CD4-positive, alpha-beta T cell treated with Interleukin-2 at 100 ng/mL for 4 hours (primary cell): Measurements from ENCODE around the gene DDX4.
A peak's percentile ranks its signal among the peaks of the same experiment; 100 is the strongest.
"Not testable (repeated sequence)": the region's sequence is repeated elsewhere in the genome, so short reads cannot be mapped to it uniquely, and the experiment has no call there.

Experiments used
- DNase-seq: peaks from one replicate; pipeline ENCODE4 v3.0.0-alpha.2; 2020; ENCODE audit warnings: low spot score

Gene DDX4

GRCh38 chr5:55737793-55738192, at the start of gene DDX4:
DDX4 (plus strand) TSS chr5:55738061; CDS start chr5:55738964, 903 bp downstream.
- no peak for DNase-seq

DNA sequence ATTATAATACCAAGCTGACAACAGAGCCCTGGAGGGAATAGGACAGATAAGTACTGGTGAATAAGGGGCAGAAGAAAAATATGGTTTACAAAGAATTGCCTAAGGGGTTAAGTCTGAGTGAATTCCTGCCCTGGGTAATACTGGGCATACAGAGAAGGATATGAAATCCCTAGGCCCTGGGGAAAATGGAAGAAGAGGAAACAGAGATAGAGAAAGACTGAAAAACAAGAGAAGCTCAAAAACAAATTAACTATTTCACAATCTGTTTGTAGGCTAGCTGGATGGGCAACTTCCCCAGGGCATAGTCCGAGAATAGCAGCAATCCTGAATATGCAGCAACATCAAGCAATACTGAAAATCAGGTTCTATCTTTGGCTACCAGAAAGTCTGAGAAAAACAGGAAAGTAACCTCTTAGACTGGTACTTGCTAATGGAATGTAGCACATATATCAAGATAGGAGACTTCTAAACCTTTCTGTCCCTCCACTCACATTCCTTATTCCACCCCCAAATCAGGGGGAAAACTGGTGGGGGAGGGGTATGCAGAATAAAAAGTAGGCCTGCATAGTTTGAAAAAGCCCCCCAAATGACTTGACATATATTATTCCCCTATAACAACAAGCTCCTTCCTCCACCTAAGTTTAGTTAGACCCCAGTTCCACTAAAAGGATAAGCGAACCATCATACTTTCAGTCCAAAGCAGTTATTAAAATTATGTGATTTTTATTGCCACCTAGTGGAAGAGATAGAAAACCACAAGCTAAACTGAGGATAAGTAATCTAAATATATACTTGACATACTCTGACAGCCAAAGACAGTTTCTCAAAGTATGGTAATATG, 46.4 kb upstream of the DDX4 start:
- peak; percentile 46 for DNase-seq

- no peak for DNase-seq
Observed at GRCh38 chr5:55692106-55692417, 45.8 kb upstream of the DDX4 start.

DNA sequence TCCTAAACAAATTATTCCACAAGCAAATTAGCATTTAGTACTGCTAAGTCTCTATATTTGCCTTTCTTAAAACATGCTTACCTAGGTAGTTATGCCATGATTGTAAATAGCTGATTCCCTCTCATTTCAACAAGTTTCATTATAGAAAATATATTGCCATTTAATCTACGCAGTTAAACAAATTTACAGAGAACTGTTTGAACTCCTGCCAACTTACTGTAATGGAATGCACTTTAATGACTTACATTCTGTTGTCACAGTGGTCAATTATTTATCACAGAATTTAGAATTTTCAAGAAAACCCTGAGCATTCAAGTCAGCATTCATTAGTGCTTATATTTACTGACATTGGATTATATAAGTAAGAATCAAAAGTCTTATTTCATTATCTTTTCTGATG, 45.4 kb upstream of the DDX4 start:
- DNase-seq = no peak

- no peak for DNase-seq
Observed at GRCh38 chr5:55694152-55694830, 43.6 kb upstream of the DDX4 start.

- not testable (repeated sequence) for DNase-seq
Observed at GRCh38 chr5:55696704-55697103, 41.2 kb upstream of the DDX4 start.

- DNase-seq = no peak
Observed at GRCh38 chr5:55699041-55699688, 38.7 kb upstream of the DDX4 start.

GRCh38 chr5:55700745-55701144, 37.1 kb upstream of the DDX4 start:
- no peak for DNase-seq

DNA sequence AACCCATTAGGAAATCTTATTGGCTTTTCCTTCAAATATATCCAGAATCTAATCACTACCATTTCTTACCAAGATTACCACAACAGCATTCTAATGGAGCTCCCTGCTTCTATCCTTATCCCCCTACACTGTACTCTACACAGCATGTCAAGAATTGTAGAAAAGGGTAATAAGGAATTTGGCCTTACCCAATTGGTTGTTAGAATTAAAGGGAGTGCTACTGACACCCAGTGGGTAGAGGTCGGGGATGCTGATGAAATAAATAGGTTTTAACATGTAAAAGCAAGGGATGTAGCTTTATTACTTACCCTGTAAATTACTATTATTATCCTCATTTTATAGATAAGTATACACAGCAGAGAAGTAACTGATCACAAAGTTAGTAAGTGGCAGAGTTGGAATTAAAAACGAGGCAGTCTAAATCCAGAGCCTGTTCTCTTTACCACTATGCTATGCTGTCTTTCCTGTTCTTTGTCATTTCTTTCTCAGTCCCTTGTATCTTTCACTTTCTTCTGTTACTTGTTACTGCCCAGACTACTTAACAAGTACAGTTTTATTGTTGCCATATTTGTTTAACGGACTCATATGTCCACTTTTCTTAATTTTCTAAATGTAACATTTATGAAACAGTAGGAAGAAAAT, 36.3 kb upstream of the DDX4 start:
- DNase-seq = no peak

- DNase-seq = no peak
Observed at GRCh38 chr5:55702598-55703345, 35.1 kb upstream of the DDX4 start.

GRCh38 chr5:55706230-55706629, 31.6 kb upstream of the DDX4 start:
- DNase-seq = no peak

DNA sequence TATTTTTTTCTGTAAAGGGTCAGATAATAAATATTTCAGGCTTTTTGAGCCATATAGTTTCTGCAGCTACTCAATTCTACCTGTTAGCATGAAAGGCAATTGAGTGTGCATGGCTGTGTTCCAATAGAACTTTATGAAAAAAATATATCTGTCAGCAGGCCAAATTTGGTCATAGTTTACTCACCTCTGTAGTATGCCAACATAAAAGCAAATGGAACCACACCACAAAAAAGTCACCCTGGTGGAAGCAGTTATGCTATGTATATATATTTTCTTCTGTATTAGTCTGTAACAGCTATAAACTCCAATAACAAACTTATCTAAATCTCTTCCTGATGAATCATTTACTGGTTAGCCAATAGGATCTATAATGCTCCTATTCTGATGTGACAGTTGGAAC, 29.1 kb upstream of the DDX4 start:
- no peak for DNase-seq

GRCh38 chr5:55711507-55712022, 26.3 kb upstream of the DDX4 start:
- DNase-seq = no peak

- DNase-seq = peak; percentile 91
Observed at GRCh38 chr5:55712023-55712859, 25.6 kb upstream of the DDX4 start, which contains the start of gene SLC38A9. SLC38A9 (minus strand) TSS chr5:55712324; CDS start chr5:55697958, 14,366 bp downstream.

GRCh38 chr5:55713871-55714270, 24.0 kb upstream of the DDX4 start:
- no peak for DNase-seq

DNA sequence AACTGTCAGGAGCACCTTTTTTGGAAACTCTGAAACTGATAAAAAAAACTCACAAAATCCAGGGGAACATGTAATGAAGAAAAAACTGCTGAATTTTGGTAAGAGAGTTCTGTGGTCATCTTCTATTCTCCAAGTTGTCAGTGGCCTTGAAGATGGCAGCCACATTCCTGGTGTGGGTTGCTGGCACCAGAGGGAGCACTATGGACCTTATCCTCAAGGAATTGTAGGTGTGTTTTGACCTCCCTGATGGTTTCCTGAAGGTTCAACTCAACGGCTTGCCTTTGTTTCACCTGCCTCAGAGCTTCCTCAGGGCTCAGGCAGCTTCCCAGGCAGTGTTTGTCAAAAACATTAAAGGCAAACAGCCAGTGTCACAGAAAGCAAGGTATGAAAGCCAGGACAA, 23.5 kb upstream of the DDX4 start:
- no peak for DNase-seq

DNA sequence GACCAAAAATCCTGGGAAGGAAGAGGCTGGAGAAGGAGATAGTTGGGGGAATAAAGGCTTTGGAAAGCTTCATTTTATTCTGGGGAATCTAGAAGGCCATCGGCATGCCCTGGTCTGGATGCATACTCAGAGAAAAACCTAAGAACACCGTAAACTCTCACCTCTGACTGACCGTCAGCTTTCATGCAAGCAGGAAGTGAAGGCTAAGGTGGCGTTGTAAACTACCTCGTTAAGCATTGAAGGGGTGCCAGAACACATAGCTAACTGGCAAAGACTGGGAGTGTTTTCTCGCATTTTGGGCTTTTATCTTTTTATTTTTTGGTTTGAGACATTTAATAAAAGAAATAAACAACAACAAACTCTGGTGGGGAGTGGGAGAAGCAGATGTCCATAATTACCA, 23.1 kb upstream of the DDX4 start:
- no peak for DNase-seq

DNA sequence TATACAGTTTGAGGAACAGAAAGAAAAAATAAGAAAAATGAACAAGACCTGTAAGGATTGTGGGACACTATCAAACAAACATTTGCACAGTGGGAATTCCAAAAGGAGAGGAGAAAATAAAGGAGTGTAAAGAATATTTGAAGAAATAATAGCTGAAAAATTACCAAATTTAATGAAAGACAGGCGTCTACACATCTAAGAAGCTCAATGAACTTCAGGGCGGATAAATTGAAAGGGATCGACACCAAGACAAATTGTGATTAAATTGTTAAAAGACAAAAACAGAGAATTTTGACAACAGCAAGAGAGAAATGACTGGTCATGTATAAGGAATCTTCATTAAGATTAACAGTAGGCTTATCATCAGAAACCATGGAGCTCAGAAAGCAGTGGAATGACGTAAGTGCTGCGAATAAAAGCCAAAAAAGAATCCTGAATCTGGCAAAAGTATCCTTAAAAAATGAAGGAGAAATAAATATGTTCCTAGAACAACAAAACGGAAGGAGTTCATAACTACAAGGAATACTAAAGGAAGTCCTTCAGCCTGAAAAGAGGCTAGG, 22.3 kb upstream of the DDX4 start:
- no peak for DNase-seq

DNA sequence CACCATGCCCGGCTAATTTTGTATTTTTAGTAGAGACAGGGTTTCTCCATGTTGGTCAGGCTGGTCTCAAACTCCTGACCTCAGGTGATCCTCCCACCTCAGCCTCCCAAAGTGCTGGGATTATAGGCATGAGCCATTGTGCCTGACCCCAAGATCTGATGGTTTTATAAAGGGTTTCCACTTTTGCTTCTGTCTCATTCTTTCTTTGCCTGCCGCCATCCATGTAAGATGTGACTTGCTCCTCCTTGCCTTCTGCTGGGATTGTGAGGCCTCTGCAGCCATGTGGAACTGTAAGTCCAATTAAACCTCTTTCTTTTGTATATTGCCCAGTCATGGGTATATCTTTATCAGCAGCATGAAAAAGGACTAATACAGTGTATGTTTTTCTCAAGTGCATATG, 18.8 kb upstream of the DDX4 start:
- DNase-seq = not testable (repeated sequence)

- DNase-seq = no peak
Observed at GRCh38 chr5:55720188-55720703, 17.6 kb upstream of the DDX4 start.
